HG02981 (cell line): Measurements from ENCODE around the gene CDC26.
"Not testable (repeated sequence)": the region's sequence is repeated elsewhere in the genome, so short reads cannot be mapped to it uniquely, and the experiment has no call there.

ENCODE experiments used
- ATAC-seq: cut with Tn5 transposase; IDR thresholded peaks from one replicate; pipeline ENCODE4 v1.9.1; 2021; ENCODE audit warnings: mild to moderate bottlenecking, moderate library complexity; ENCODE audit not compliant: unreplicated experiment

CDC26 gene

GRCh38 chr9:113244556-113244955 lies 30.8 kb downstream of the CDC26 start:
- ATAC-seq: no peak

GRCh38 chr9:113241161-113241560 lies 34.2 kb downstream of the CDC26 start:
- no peak for ATAC-seq

GRCh38 chr9:113238859-113239232 lies 36.5 kb downstream of the CDC26 start:
- no peak for ATAC-seq

GRCh38 chr9:113238202-113238858 lies 37.0 kb downstream of the CDC26 start:
- ATAC-seq: no peak

GRCh38 chr9:113237026-113237425 lies 38.3 kb downstream of the CDC26 start:
- no peak for ATAC-seq

GRCh38 chr9:113235701-113236255 lies 39.6 kb downstream of the CDC26 start:
- not testable (repeated sequence) for ATAC-seq

- no peak for ATAC-seq
Observed at GRCh38 chr9:113231701-113232100, 43.7 kb downstream of the CDC26 start.

GRCh38 chr9:113228130-113228665 lies 47.2 kb downstream of the CDC26 start:
- no peak for ATAC-seq

- ATAC-seq: no peak
Observed at GRCh38 chr9:113227436-113227835, 47.9 kb downstream of the CDC26 start.

- ATAC-seq: no peak
Observed at GRCh38 chr9:113223963-113224362, 51.4 kb downstream of the CDC26 start.

- no peak for ATAC-seq
Observed at GRCh38 chr9:113222482-113222841, 52.9 kb downstream of the CDC26 start.

- ATAC-seq: no peak
Observed at GRCh38 chr9:113221800-113222481, 53.4 kb downstream of the CDC26 start.

GRCh38 chr9:113221003-113221799 lies 54.2 kb downstream of the CDC26 start, which contains the start of the genes FKBP15 and SLC31A1:
FKBP15 (minus strand) TSS chr9:113221277; CDS start chr9:113221243, 34 bp downstream.
SLC31A1 (plus strand) TSS chr9:113221544; CDS start chr9:113256149, 34,605 bp downstream.
- peak; percentile 83 for ATAC-seq

GRCh38 chr9:113220467-113221002 lies 54.8 kb downstream of the CDC26 start:
- ATAC-seq: no peak

- peak; percentile 57 for ATAC-seq
Observed at GRCh38 chr9:113219969-113220368, 55.4 kb downstream of the CDC26 start.

GRCh38 chr9:113219186-113219936 lies 56.0 kb downstream of the CDC26 start:
- peak; percentile 42 for ATAC-seq
